ENCODE data around the gene ZBTB7C.

The ZBTB7C gene

GRCh38 chr18:48171490-48172188, 237.5 kb downstream of the ZBTB7C start:
- TF ChIP-seq FOXP2 (optimal IDR thresholded peaks at IDR 0.05; ENCODE audit: borderline replicate concordance, extremely low read depth, extremely low read length, insufficient read depth) (no peak), SIN3A (IDR thresholded peaks at IDR 0.05; ENCODE audit: borderline replicate concordance, insufficient read depth, low read length) (no peak), REST (IDR thresholded peaks at IDR 0.05; ENCODE audit: insufficient read depth in 1 of 2, low read depth in 2 of 2, low read length in 2 of 2) (no peak), POLR2AphosphoS5 (IDR thresholded peaks at IDR 0.05; ENCODE audit: low read depth, low read length) (no peak), TAF1 (IDR thresholded peaks at IDR 0.05; ENCODE audit: borderline replicate concordance, insufficient read depth, low read length) (no peak)

- no peak for TF ChIP-seq TAF1 (IDR thresholded peaks at IDR 0.05; ENCODE audit: borderline replicate concordance, insufficient read depth, low read length)
- no peak for TF ChIP-seq REST (IDR thresholded peaks at IDR 0.05; ENCODE audit: insufficient read depth in 1 of 2, low read depth in 2 of 2, low read length in 2 of 2)
- TF ChIP-seq SIN3A (IDR thresholded peaks at IDR 0.05; ENCODE audit: borderline replicate concordance, insufficient read depth, low read length): no peak
- TF ChIP-seq POLR2AphosphoS5 (IDR thresholded peaks at IDR 0.05; ENCODE audit: low read depth, low read length): no peak
- TF ChIP-seq FOXP2 (optimal IDR thresholded peaks at IDR 0.05; ENCODE audit: borderline replicate concordance, extremely low read depth, extremely low read length, insufficient read depth): no peak
Observed at GRCh38 chr18:48170651-48171050, 238.5 kb downstream of the ZBTB7C start.

GRCh38 chr18:48168861-48169260, 240.3 kb downstream of the ZBTB7C start:
- no peak for TF ChIP-seq REST (IDR thresholded peaks at IDR 0.05; ENCODE audit: insufficient read depth in 1 of 2, low read depth in 2 of 2, low read length in 2 of 2)
- TF ChIP-seq SIN3A (IDR thresholded peaks at IDR 0.05; ENCODE audit: borderline replicate concordance, insufficient read depth, low read length): no peak
- no peak for TF ChIP-seq TAF1 (IDR thresholded peaks at IDR 0.05; ENCODE audit: borderline replicate concordance, insufficient read depth, low read length)
- no peak for TF ChIP-seq POLR2AphosphoS5 (IDR thresholded peaks at IDR 0.05; ENCODE audit: low read depth, low read length)
- no peak for TF ChIP-seq FOXP2 (optimal IDR thresholded peaks at IDR 0.05; ENCODE audit: borderline replicate concordance, extremely low read depth, extremely low read length, insufficient read depth)

GRCh38 chr18:48167897-48168253, 241.3 kb downstream of the ZBTB7C start:
- TF ChIP-seq TAF1 (IDR thresholded peaks at IDR 0.05; ENCODE audit: borderline replicate concordance, insufficient read depth, low read length) (no peak), REST (IDR thresholded peaks at IDR 0.05; ENCODE audit: insufficient read depth in 1 of 2, low read depth in 2 of 2, low read length in 2 of 2) (no peak)
